H1 (cell line): ENCODE data around the gene RNASEL. TPM values are rescaled to one million over a fixed set of nuclear protein-coding genes. Genes with fewer than 3 reads are reported as not detected.

Source experiments
- RAD21 ChIP-seq, 2 experiments: IDR thresholded peaks in 1 of 2; conservative IDR thresholded peaks in 1 of 2; 2 replicates each; pipeline ENCODE4 v1.6.1; 2011; ENCODE audit warnings: low read depth in 2 of 2, low read length in 2 of 2, improper control_type of control experiment in 1 of 2, inconsistent platforms in 1 of 2, mild to moderate bottlenecking in 1 of 2, moderate library complexity in 1 of 2
- TCF12 ChIP-seq: IDR thresholded peaks from 2 replicates; pipeline ENCODE4 v1.6.1; 2011; ENCODE audit warnings: low read depth, mild to moderate bottlenecking, low read length
- polyA plus RNA-seq, 7 experiments: library from polyadenylated mRNA; depleted of rRNA in 3 of 7; stranded (reverse) in 5 of 7; unstranded in 2 of 7; fragments of >200 nt in 5 of 7; fragments of 200-250 nt in 2 of 7; gene quantifications; 1 replicate in 5 of 7; 2 replicates in 1 of 7; 4 replicates in 1 of 7; pipeline versions ENCODE4 v1.2.1 to v1.2.3, GENCODE V29; 2011 to 2013; ENCODE audit warnings: missing spikeins in 2 of 7, mixed read lengths in 2 of 7
- total RNA-seq: library from RNA; stranded (reverse); fragmentation: NEBNext Ultra II Directional; extraction: Animal tissue kit (Norgen Biotek cat#: 25700); gene quantifications from 2 replicates; pipeline ENCODE4 v1.2.1, GENCODE V29; 2021

Gene RNASEL
- total and polyA plus RNA-seq, 2 of the 8 experiments (the other 6 are each of a cell fraction or from before 2014, with no cell fraction given): 0.39 to 0.78 TPM

GRCh38 chr1:182629499-182630096, 40.5 kb upstream of the RNASEL start (continued):
- no peak for TF ChIP-seq RAD21 (IDR thresholded peaks at IDR 0.05 in 1 of 2, conservative IDR thresholded peaks at IDR 0.05 in 1 of 2; ENCODE audit: low read depth in 2 of 2, low read length in 2 of 2)
- TF ChIP-seq TCF12: no peak
